DMS53 treated with DMSO at 0.1 percent for 48 hours (cell line): ENCODE data around the gene SPON1.
"Not testable (repeated sequence)": the region's sequence is repeated elsewhere in the genome, so short reads cannot be mapped to it uniquely, and the experiment has no call there.

Experiments used
- DNase-seq: peaks from one replicate; lab custom pipeline; 2025; ENCODE audit not compliant: unreplicated experiment; lab: John Stamatoyannopoulos, UW

Gene SPON1

GRCh38 chr11:14075118-14076078, 112.9 kb downstream of the SPON1 start:
- no peak for DNase-seq

- DNase-seq = no peak
Measured at GRCh38 chr11:14079011-14079410, 116.5 kb downstream of the SPON1 start.

GRCh38 chr11:14079797-14080196, 117.3 kb downstream of the SPON1 start:
- no peak for DNase-seq

GRCh38 chr11:14081581-14082231, 119.2 kb downstream of the SPON1 start:
- DNase-seq = no peak

GRCh38 chr11:14082338-14082737, 119.8 kb downstream of the SPON1 start:
- DNase-seq = no peak

GRCh38 chr11:14088861-14089260, 126.3 kb downstream of the SPON1 start:
- DNase-seq = not testable (repeated sequence)

GRCh38 chr11:14089690-14090462, 127.4 kb downstream of the SPON1 start:
- no peak for DNase-seq

GRCh38 chr11:14090631-14091030, 128.1 kb downstream of the SPON1 start:
- DNase-seq = not testable (repeated sequence)

- no peak for DNase-seq
Measured at GRCh38 chr11:14093065-14093464, 130.5 kb downstream of the SPON1 start.

- DNase-seq = no peak
Measured at GRCh38 chr11:14094481-14095037, 132.0 kb downstream of the SPON1 start.

- DNase-seq = no peak
Measured at GRCh38 chr11:14095882-14096281, 133.4 kb downstream of the SPON1 start.

GRCh38 chr11:14096606-14097005, 134.1 kb downstream of the SPON1 start:
- DNase-seq = no peak

GRCh38 chr11:14101388-14101787, 138.9 kb downstream of the SPON1 start:
- no peak for DNase-seq

GRCh38 chr11:14102766-14103165, 140.2 kb downstream of the SPON1 start:
- no peak for DNase-seq

- no peak for DNase-seq
Measured at GRCh38 chr11:14105446-14105845, 142.9 kb downstream of the SPON1 start.

GRCh38 chr11:14106303-14107049, 144.0 kb downstream of the SPON1 start:
- no peak for DNase-seq

- DNase-seq = no peak
Measured at GRCh38 chr11:14107050-14107430, 144.5 kb downstream of the SPON1 start.

GRCh38 chr11:14109742-14110141, 147.2 kb downstream of the SPON1 start:
- no peak for DNase-seq

- no peak for DNase-seq
Measured at GRCh38 chr11:14110629-14111028, 148.1 kb downstream of the SPON1 start.

GRCh38 chr11:14111496-14111895, 149.0 kb downstream of the SPON1 start:
- no peak for DNase-seq
